Esophagus squamous epithelium (tissue), 5 donors: ENCODE measurements around the gene MTR. TPM values are rescaled to one million over a fixed set of nuclear protein-coding genes. Genes with fewer than 3 reads are reported as not detected.

Experiments
- DNase-seq: peaks from one replicate; lab custom pipeline; 2025; lab: John Stamatoyannopoulos, UW
- H3K27ac ChIP-seq, 4 donors: fragments of 200-600 bp; sonication (generic); one replicate each; pipeline ENCODE4 v1.5.1; 2016 to 2019; ENCODE audit warnings: mild to moderate bottlenecking in 1 of 4
- H3K27me3 ChIP-seq, 4 donors: fragments of 200-600 bp; sonication (generic); 1 replicate in 3 of 4; 2 replicates in 1 of 4; pipeline versions ENCODE4 v1.5.1 to v1.6.0; 2017 to 2021; ENCODE audit warnings: antibody characterized with exemption in 1 of 4
- H3K36me3 ChIP-seq, 3 donors: fragments of 200-600 bp; sonication (generic); one replicate each; pipeline ENCODE4 v1.5.1; 2016 to 2019
- H3K4me1 ChIP-seq, 3 donors: fragments of 200-600 bp; sonication (generic); one replicate each; pipeline ENCODE4 v1.5.1; 2017 to 2019
- H3K4me3 ChIP-seq, 4 donors: fragments of 200-600 bp; sonication (generic); 1 replicate in 3 of 4; 2 replicates in 1 of 4; pipeline ENCODE4 v1.5.1; 2016 to 2019; ENCODE audit warnings: mild to moderate bottlenecking in 2 of 4, moderate library complexity in 1 of 4
- H3K9me3 ChIP-seq, 3 donors: fragments of 200-600 bp; sonication (generic); one replicate each; pipeline ENCODE4 v1.5.1; 2016 to 2019
- POLR2A ChIP-seq, 4 donors: fragments of 450-650 bp; IDR thresholded peaks; one replicate each; pipeline ENCODE4 v1.6.1; 2017; ENCODE audit warnings: antibody characterized with exemption in 4 of 4, mild to moderate bottlenecking in 4 of 4, moderate library complexity in 3 of 4
- WGBS, 2 donors: methylation state at CpG; one replicate each; pipeline ENCODE4 v1.1.5; 2018; 5-methylcytosine and 5-hydroxymethylcytosine counted together
- intact Hi-C: fragments of 100-400 bp; cut with DNase I; formaldehyde crosslinking; loops from one replicate; pipeline ENCODE4 v1.15.0; 2022
- total RNA-seq, 4 donors: library from RNA; depleted of rRNA; stranded (reverse); fragments of >200 nt; gene quantifications; one replicate each; pipeline ENCODE4 v1.1.0, GENCODE V29; 2016
- TF ChIP-seq, protein P1 (sequence below), 6 experiments: fragments of 450-650 bp in 4 of 6; fragments of 200-600 bp in 2 of 6; sonication (generic) in 2 of 6; IDR thresholded peaks; one replicate each; pipeline ENCODE4 v1.5.1; 2016 to 2019; ENCODE audit warnings: antibody characterized with exemption in 6 of 6, mild to moderate bottlenecking in 4 of 6, moderate library complexity in 4 of 6
- donor health status: DM: yes; HTN: yes; CAD: no.

Gene MTR
- total RNA-seq, 4 donors from 2014 or later = 5.8 to 21.6 (median 9.1) TPM

DNA sequence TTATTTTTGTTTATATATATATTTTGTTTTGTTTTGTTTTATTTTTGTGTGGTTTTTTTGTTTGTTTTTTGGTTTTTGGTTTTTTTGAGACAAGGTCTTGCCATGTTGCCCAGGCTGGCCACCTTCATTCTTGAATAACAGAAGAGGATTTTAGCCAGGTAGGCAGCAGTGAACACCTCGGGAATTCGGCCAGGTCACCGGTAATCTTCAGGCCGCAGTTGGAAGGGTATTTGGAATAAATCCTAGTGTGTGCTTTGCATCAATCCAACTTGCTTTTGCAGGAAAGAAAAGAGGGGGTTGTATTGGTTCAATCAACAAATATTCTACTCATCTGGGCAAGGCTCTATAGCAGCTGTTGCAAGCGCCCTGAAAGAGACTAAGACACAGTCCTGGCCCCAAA is 155.3 kb downstream of the MTR start:
- Histone ChIP-seq H3K4me3 (no peak overlapping the region), H3K27me3 (no peaks in the 10 kb centered on the region), H3K4me1 (no peaks in the 10 kb centered on the region), H3K36me3 (no peaks in the 10 kb centered on the region), H3K9me3 (no peaks in the 10 kb centered on the region), H3K27ac (no peak overlapping the region)
- intact Hi-C loops = no loop called here
- TF ChIP-seq, protein P1, sequence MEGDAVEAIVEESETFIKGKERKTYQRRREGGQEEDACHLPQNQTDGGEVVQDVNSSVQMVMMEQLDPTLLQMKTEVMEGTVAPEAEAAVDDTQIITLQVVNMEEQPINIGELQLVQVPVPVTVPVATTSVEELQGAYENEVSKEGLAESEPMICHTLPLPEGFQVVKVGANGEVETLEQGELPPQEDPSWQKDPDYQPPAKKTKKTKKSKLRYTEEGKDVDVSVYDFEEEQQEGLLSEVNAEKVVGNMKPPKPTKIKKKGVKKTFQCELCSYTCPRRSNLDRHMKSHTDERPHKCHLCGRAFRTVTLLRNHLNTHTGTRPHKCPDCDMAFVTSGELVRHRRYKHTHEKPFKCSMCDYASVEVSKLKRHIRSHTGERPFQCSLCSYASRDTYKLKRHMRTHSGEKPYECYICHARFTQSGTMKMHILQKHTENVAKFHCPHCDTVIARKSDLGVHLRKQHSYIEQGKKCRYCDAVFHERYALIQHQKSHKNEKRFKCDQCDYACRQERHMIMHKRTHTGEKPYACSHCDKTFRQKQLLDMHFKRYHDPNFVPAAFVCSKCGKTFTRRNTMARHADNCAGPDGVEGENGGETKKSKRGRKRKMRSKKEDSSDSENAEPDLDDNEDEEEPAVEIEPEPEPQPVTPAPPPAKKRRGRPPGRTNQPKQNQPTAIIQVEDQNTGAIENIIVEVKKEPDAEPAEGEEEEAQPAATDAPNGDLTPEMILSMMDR (IDR thresholded peaks at IDR 0.05) = no peak
- no peak for TF ChIP-seq POLR2A (IDR thresholded peaks at IDR 0.05)
- 73 to 81% methylated on average over 5 of the region's 5 CpGs for WGBS, 2 donors
- no peak for DNase-seq

DNA sequence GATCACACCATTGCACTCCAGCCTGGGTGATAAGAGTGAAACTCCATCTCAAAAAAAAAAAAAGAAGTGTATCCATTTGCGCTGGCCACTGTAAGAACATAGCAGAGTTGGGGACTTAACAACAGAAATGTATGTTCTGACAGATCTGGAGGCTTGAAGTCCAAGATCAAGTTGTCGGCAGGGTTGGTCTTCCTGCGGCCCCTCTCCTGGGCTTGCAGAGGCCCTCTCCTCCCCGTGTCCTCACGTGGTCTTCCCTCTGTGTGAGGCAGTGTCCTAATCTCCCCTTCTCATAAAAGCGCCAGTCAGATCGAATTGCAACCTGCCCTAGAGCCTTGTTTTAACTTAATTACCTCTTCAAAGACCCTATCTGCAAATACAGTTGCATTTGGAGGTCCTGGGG is 156.6 kb downstream of the MTR start:
- WGBS, 2 donors = 43 to 51% methylated on average over 6 to 7 of the region's 7 CpGs
- no peak overlapping the region for H3K27ac ChIP-seq
- intact Hi-C loops = no loop called here
- no peaks in the 10 kb centered on the region for H3K9me3 ChIP-seq
- H3K36me3 ChIP-seq = no peaks in the 10 kb centered on the region
- DNase-seq = no peak
- no peaks in the 10 kb centered on the region for H3K27me3 ChIP-seq
- TF ChIP-seq, protein P1 (IDR thresholded peaks at IDR 0.05) = no peak
- TF ChIP-seq POLR2A (IDR thresholded peaks at IDR 0.05) = no peak
- H3K4me1 ChIP-seq = no peaks in the 10 kb centered on the region
- H3K4me3 ChIP-seq = no peak overlapping the region

DNA sequence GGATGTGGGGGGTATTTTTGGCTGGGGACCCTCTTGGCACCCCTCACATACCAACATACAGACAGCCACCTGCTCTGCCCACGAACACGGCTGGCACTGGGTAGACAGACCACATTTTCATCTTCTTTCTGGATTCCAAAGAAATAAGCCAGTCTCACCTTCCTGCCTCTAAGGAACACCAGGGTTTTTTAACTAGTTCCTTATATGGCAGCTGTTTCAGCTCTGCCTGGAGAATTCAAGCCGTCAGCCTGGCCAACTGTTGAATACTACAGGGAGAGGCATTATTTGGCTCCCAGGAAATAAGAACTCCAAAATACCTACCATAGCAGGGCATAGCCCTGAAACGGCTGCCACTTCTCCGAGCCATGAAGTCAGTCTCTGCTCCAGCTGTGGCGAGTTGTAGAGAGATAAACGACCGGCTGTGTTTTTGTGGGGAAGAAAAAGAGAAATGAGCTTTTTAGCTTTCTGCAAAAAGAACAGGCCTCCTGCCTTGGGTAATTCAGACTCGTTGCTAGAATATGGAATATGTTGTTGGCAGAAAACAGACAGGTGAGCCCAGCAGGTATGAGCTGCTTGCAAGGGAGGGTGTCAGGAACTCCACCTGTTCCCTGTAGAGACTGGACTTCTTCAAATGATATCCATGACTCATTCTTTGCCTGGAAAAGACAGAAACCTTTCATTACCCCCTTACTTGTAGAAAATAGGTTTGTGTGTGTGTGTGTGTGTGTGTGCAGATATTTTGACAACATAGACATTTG is 157.3 kb downstream of the MTR start:
- Histone ChIP-seq H3K36me3 (no peaks in the 10 kb centered on the region), H3K27ac (no peak overlapping the region), H3K4me3 (no peak overlapping the region), H3K27me3 (no peaks in the 10 kb centered on the region), H3K9me3 (no peaks in the 10 kb centered on the region), H3K4me1 (no peaks in the 10 kb centered on the region)
- intact Hi-C loops = no loop called here
- no peak for TF ChIP-seq POLR2A (IDR thresholded peaks at IDR 0.05)
- TF ChIP-seq, protein P1 (IDR thresholded peaks at IDR 0.05) = no peak
- DNase-seq = no peak
- WGBS, 2 donors = 42 to 45% methylated on average over 9 of the region's 9 CpGs

DNA sequence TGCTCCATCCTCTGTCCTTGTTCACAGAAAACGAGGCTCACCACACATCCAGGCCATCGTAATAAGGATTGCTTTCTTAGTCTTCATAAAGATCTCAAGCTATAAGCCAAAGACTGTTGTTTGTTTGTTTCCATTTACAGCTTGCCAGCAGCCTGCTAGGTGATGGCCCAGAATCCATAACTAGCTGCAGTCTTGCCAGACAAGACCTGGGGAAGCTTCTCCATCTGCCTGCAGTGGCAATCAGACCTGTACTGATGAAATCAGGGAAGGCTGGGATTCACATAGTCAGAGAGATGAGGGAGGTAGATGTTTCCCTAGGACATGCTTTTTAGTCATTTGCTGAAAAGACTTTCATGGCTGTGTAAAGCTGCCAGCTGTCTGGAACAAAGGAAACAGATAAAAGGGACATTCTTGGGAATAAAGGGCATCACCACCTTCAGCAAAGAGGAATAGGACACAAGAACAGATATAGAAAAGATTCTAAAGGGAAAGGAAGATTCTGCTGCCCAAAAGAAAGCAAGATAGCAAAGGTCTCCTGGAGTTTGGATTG is 158.1 kb downstream of the MTR start:
- H3K27me3 ChIP-seq = no peaks in the 10 kb centered on the region
- DNase-seq = no peak
- 49 to 51% methylated on average over 2 of the region's 2 CpGs for WGBS, 2 donors
- no peak overlapping the region for H3K27ac ChIP-seq
- intact Hi-C loops = no loop called here
- no peak overlapping the region for H3K4me3 ChIP-seq
- no peaks in the 10 kb centered on the region for H3K4me1 ChIP-seq
- no peaks in the 10 kb centered on the region for H3K9me3 ChIP-seq
- no peaks in the 10 kb centered on the region for H3K36me3 ChIP-seq
- TF ChIP-seq, protein P1 (IDR thresholded peaks at IDR 0.05) = no peak
- no peak for TF ChIP-seq POLR2A (IDR thresholded peaks at IDR 0.05)

Other genes starting within 250 kb of the MTR start
- 10 to 100 TPM; 12.4 to 38.9 (median 23.9) TPM for gene HEATR1, start 190.8 kb upstream of the MTR start, total RNA-seq
- 1 to 10 TPM in 1 of 4 donors, under 1 TPM in 1, not detected in 2; 0.47 to 1.3 TPM for gene ACTN2, start 108.8 kb upstream of the MTR start, total RNA-seq
- not detected for gene MT1HL1, start 209.1 kb downstream of the MTR start, total RNA-seq
- 1 to 10 TPM in 2 of 4 donors, under 1 TPM in 2; 0.23 to 4.6 (median 0.89) TPM for gene RYR2, start 246.9 kb downstream of the MTR start, total RNA-seq